SU-DHL-6 (cell line): Measurements from ENCODE around the gene C2CD4A.

Source experiments
- H2AFZ ChIP-seq: fragments of 200-600 bp; sonication (generic); 2 replicates; pipeline ENCODE4 v1.6.1; 2014; ENCODE audit warnings: low read depth, mild to moderate bottlenecking, moderate library complexity, mixed read lengths, antibody characterized with exemption, low read length; ENCODE audit not compliant: severe bottlenecking
- H3F3A ChIP-seq: fragments of 200-600 bp; shearing (Covaris generic); 2 replicates; pipeline ENCODE4 v1.6.0; 2016; ENCODE audit warnings: antibody characterized with exemption, mild to moderate bottlenecking; ENCODE audit not compliant: insufficient read depth
- H3K27ac ChIP-seq: fragments of 200-600 bp; sonication (generic); 2 replicates; pipeline ENCODE4 v1.5.1; 2016; ENCODE audit warnings: low read depth, mild to moderate bottlenecking, low read length, moderate library complexity, mixed read lengths
- H3K27me3 ChIP-seq: fragments of 200-600 bp; sonication (generic), shearing (Covaris generic); 2 replicates; pipeline ENCODE4 v1.6.0; 2014; ENCODE audit warnings: mild to moderate bottlenecking, low read length
- H3K36me3 ChIP-seq: fragments of 200-600 bp; sonication (generic); 2 replicates; pipeline ENCODE4 v1.6.1; 2014; ENCODE audit warnings: mild to moderate bottlenecking, low read length, mixed read lengths
- H3K4me2 ChIP-seq: fragments of 300-600, 200-600 bp; shearing (Covaris generic), sonication (generic); 2 replicates; pipeline ENCODE4 v1.6.0; 2014; ENCODE audit warnings: low read length, low read depth, mild to moderate bottlenecking; ENCODE audit not compliant: poor library complexity, severe bottlenecking
- H3K4me3 ChIP-seq: fragments of 200-600 bp; sonication (generic); 2 replicates; pipeline ENCODE4 v1.5.1; 2014; ENCODE audit warnings: antibody characterized with exemption, low read length, mild to moderate bottlenecking, mixed read lengths; ENCODE audit not compliant: insufficient read depth, poor library complexity, severe bottlenecking
- H3K79me2 ChIP-seq: fragments of 200-600 bp; sonication (generic); 2 replicates; pipeline ENCODE4 v1.6.1; 2014; ENCODE audit warnings: mild to moderate bottlenecking, low read length, moderate library complexity; ENCODE audit not compliant: insufficient read depth
- H3K9ac ChIP-seq: fragments of 200-600 bp; sonication (generic); 2 replicates; pipeline ENCODE4 v1.7.0; 2014; ENCODE audit warnings: mild to moderate bottlenecking, low read length
- H3K9me2 ChIP-seq: fragments of 200-600 bp; sonication (generic); replicated peaks from 2 replicates; pipeline ENCODE4 v1.6.1; 2014; ENCODE audit warnings: low read length; ENCODE audit not compliant: insufficient read depth
- H3K9me3 ChIP-seq: fragments of 200-600 bp; sonication (generic); 2 replicates; pipeline ENCODE4 v1.6.1; 2014; ENCODE audit warnings: low read length, mixed read lengths; ENCODE audit not compliant: insufficient read depth
- H4K20me1 ChIP-seq: fragments of 200-600 bp; sonication (generic); 2 replicates; pipeline ENCODE4 v1.6.1; 2014; ENCODE audit warnings: low read depth, mild to moderate bottlenecking, antibody characterized with exemption, low read length, moderate library complexity, mixed read lengths
- EZH2phosphoT487 ChIP-seq: fragments of 200-600 bp; sonication (generic), shearing (Covaris generic); conservative IDR thresholded peaks from 2 replicates; pipeline ENCODE4 v1.6.1; 2018; ENCODE audit warnings: mild to moderate bottlenecking, antibody characterized with exemption, low read length, moderate library complexity, mixed read lengths
- TF ChIP-seq, protein P1 (sequence below): fragments of 200-600 bp; sonication (generic); IDR thresholded peaks from one replicate; pipeline ENCODE4 v1.5.1; 2017; ENCODE audit warnings: antibody characterized with exemption, mild to moderate bottlenecking, low read length, moderate library complexity; ENCODE audit not compliant: insufficient read depth, poor library complexity, severe bottlenecking

C2CD4A gene

DNA sequence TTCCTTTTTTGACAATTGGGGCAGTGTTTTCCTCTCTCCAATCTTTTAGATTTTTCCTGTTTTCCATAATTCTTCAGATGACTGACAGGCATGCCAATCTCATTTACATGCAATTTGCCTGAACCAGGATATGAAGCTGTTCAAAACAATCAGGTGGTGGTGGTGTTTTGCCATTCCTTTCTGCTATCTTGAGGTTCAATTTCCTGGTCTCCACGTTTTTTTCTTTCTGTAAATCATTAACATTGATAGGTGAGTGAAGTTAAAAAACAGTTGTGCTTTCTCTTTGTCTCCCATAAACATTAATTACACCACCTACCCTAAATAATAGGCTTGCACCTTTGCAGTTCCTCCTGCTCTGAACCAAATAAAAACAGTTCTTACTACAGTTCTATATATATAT, 49.1 kb downstream of the C2CD4A start:
- H2AFZ ChIP-seq, result no peak overlapping the region
- no peaks in the 10 kb centered on the region for H3K79me2 ChIP-seq
- no peaks in the 10 kb centered on the region for H3K27me3 ChIP-seq
- H3K9ac ChIP-seq, result no peak overlapping the region
- H3K9me3 ChIP-seq, result no peaks in the 10 kb centered on the region
- no peaks in the 10 kb centered on the region for H4K20me1 ChIP-seq
- H3F3A ChIP-seq, result no peaks in the 10 kb centered on the region
- H3K27ac ChIP-seq, result no peak overlapping the region
- no peak overlapping the region for H3K4me3 ChIP-seq
- no peaks in the 10 kb centered on the region for H3K9me2 ChIP-seq
- no peaks in the 10 kb centered on the region for H3K36me3 ChIP-seq
- no peak for TF ChIP-seq EZH2phosphoT487
- TF ChIP-seq, protein P1, sequence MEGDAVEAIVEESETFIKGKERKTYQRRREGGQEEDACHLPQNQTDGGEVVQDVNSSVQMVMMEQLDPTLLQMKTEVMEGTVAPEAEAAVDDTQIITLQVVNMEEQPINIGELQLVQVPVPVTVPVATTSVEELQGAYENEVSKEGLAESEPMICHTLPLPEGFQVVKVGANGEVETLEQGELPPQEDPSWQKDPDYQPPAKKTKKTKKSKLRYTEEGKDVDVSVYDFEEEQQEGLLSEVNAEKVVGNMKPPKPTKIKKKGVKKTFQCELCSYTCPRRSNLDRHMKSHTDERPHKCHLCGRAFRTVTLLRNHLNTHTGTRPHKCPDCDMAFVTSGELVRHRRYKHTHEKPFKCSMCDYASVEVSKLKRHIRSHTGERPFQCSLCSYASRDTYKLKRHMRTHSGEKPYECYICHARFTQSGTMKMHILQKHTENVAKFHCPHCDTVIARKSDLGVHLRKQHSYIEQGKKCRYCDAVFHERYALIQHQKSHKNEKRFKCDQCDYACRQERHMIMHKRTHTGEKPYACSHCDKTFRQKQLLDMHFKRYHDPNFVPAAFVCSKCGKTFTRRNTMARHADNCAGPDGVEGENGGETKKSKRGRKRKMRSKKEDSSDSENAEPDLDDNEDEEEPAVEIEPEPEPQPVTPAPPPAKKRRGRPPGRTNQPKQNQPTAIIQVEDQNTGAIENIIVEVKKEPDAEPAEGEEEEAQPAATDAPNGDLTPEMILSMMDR, result no peak
- H3K4me2 ChIP-seq, result no peak overlapping the region

DNA sequence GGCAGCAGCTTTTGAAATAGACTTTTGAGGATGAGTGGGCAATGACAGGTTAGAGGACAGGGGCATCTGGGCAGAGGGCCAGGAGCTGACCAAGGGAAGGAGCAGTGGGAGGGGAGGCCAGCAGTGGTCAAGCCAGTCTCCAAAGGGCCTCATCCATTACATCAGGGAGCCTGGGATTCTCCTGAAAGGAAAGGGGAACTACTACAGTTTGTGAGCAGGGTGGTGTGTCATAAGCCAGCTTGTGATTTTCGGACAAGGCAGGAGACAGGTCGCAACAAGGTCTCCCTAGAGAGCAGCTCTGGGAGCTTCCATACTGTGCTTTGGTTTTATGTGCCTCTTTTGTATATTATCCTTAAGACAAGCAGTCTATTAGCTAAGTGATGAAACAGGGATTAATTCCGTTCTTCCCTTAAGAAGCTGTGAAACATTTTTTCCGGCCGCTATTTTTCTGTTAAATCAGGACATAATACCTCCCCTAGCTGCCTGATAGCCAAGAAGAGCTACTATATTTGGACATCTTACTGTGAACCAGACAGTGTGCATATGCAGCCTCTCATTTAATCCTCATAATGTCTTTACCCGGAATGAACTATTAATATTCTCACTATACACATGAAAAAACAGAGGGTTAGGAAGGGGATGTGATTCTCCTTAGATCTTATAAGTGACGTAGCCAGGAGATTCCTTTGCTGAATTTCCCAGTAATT, 51.9 kb downstream of the C2CD4A start:
- H3K79me2 ChIP-seq, result no peaks in the 10 kb centered on the region
- no peaks in the 10 kb centered on the region for H4K20me1 ChIP-seq
- TF ChIP-seq EZH2phosphoT487, result no peak
- TF ChIP-seq, protein P1, result no peak
- H3K4me2 ChIP-seq, result no peak overlapping the region
- no peaks in the 10 kb centered on the region for H3K9me2 ChIP-seq
- H3K4me3 ChIP-seq, result no peak overlapping the region
- H3F3A ChIP-seq, result no peaks in the 10 kb centered on the region
- no peak overlapping the region for H3K9ac ChIP-seq
- no peaks in the 10 kb centered on the region for H3K36me3 ChIP-seq
- no peaks in the 10 kb centered on the region for H3K9me3 ChIP-seq
- H2AFZ ChIP-seq, result no peak overlapping the region
- H3K27me3 ChIP-seq, result no peaks in the 10 kb centered on the region
- H3K27ac ChIP-seq, result no peak overlapping the region

DNA sequence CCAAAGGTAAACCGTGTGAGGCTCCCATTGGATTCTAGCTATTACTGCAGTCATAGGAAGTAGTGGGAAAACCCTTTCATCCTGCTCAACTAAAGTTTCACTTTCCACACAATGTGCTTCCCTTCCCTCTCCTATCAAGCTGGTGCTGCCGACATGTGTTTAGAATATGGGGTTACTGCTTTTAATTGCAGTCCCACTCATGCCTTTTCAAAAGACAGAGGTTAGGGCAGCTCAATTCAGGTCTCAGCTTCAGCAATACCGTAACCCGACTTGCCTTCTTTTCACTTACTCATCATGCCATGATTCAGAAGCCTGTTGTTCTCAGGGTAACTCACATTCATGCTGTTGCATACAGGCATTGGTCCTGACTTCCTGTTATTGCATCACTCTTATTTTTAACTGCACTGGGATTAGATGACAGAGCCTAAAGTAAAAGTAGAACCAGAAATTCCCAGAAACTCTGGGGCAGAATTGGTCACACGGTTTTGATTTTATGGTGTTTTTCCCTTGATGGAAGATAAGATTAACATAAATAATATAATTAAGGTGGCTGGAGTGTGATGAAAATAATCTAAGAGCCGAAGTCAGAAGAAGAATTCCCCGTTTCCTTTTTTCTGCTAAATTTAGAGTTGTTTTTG, 52.6 kb downstream of the C2CD4A start:
- Histone ChIP-seq H3K27ac (no peak overlapping the region), H3K9me2 (no peaks in the 10 kb centered on the region), H4K20me1 (no peaks in the 10 kb centered on the region), H3K27me3 (no peaks in the 10 kb centered on the region), H3K9me3 (no peaks in the 10 kb centered on the region), H3K36me3 (no peaks in the 10 kb centered on the region), H2AFZ (no peak overlapping the region), H3K79me2 (no peaks in the 10 kb centered on the region), H3K4me2 (no peak overlapping the region), H3F3A (no peaks in the 10 kb centered on the region), H3K4me3 (no peak overlapping the region), H3K9ac (no peak overlapping the region)
- TF ChIP-seq, protein P1, result no peak
- no peak for TF ChIP-seq EZH2phosphoT487
